ENCODE results near the gene PXDN.

- TF ChIP-seq, protein P1, sequence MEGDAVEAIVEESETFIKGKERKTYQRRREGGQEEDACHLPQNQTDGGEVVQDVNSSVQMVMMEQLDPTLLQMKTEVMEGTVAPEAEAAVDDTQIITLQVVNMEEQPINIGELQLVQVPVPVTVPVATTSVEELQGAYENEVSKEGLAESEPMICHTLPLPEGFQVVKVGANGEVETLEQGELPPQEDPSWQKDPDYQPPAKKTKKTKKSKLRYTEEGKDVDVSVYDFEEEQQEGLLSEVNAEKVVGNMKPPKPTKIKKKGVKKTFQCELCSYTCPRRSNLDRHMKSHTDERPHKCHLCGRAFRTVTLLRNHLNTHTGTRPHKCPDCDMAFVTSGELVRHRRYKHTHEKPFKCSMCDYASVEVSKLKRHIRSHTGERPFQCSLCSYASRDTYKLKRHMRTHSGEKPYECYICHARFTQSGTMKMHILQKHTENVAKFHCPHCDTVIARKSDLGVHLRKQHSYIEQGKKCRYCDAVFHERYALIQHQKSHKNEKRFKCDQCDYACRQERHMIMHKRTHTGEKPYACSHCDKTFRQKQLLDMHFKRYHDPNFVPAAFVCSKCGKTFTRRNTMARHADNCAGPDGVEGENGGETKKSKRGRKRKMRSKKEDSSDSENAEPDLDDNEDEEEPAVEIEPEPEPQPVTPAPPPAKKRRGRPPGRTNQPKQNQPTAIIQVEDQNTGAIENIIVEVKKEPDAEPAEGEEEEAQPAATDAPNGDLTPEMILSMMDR (IDR thresholded peaks at IDR 0.05) = no peak
- TF ChIP-seq POLR2A (IDR thresholded peaks at IDR 0.05) = no peak
These were observed 156.0 kb downstream of the PXDN start for GRCh38 chr2:1588051-1588977.

All from stomach (tissue), 4 donors.